AG10803 (cell line): ENCODE measurements around the gene AP3B2.

Experiments
- DNase-seq: peaks from one replicate; pipeline ENCODE4 v3.0.0; 2010; ENCODE audit warnings: low read depth
- H3K4me3 ChIP-seq: 2 replicates; pipeline ENCODE4 v1.5.1; 2011; ENCODE audit warnings: mild to moderate bottlenecking, low read length, control low read depth
- TF ChIP-seq, protein P1 (sequence below): conservative IDR thresholded peaks from 2 replicates; pipeline ENCODE4 v1.5.1; 2011; ENCODE audit warnings: mild to moderate bottlenecking, low read length, control low read depth, inconsistent platforms

The AP3B2 gene

GRCh38 chr15:82651708-82652107, 58.0 kb downstream of the AP3B2 start:
- no peak overlapping the region for H3K4me3 ChIP-seq
- TF ChIP-seq, protein P1, sequence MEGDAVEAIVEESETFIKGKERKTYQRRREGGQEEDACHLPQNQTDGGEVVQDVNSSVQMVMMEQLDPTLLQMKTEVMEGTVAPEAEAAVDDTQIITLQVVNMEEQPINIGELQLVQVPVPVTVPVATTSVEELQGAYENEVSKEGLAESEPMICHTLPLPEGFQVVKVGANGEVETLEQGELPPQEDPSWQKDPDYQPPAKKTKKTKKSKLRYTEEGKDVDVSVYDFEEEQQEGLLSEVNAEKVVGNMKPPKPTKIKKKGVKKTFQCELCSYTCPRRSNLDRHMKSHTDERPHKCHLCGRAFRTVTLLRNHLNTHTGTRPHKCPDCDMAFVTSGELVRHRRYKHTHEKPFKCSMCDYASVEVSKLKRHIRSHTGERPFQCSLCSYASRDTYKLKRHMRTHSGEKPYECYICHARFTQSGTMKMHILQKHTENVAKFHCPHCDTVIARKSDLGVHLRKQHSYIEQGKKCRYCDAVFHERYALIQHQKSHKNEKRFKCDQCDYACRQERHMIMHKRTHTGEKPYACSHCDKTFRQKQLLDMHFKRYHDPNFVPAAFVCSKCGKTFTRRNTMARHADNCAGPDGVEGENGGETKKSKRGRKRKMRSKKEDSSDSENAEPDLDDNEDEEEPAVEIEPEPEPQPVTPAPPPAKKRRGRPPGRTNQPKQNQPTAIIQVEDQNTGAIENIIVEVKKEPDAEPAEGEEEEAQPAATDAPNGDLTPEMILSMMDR: no peak
- DNase-seq: no peak

DNA sequence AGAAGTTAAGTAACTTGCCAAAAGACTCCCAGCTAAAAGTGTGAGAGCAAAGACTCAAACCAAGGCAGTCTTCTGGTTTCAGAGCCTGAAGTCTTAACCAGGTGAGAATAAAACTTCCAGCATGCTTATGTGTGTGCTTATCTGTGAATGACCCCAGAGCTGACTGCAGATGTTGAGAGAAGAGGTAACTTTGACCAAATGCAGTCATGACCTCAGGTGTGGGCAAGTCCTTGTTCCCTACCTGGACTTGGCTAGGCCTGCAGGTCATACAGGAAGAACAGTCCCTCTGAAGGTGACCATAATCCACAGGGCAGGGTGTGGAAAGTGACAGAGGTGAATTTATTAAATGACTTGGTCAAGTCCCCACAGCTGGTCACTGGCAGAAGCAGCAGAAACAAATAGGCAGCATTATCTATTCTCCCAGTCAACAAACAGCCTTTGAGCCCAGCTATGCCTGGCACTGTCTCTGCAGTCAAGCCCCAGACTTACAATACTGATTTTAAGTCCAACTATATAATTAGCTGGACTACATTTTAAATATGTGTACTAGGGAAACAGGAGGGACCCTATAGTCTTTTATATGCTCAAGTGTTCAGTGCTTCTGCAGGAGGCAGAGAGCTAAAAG, 59.5 kb downstream of the AP3B2 start:
- no peak overlapping the region for H3K4me3 ChIP-seq
- no peak for DNase-seq
- TF ChIP-seq, protein P1: no peak

- H3K4me3 ChIP-seq: no peak overlapping the region
- TF ChIP-seq, protein P1: no peak
- DNase-seq: no peak
Observed at GRCh38 chr15:82649226-82649999, 60.3 kb downstream of the AP3B2 start.

DNA sequence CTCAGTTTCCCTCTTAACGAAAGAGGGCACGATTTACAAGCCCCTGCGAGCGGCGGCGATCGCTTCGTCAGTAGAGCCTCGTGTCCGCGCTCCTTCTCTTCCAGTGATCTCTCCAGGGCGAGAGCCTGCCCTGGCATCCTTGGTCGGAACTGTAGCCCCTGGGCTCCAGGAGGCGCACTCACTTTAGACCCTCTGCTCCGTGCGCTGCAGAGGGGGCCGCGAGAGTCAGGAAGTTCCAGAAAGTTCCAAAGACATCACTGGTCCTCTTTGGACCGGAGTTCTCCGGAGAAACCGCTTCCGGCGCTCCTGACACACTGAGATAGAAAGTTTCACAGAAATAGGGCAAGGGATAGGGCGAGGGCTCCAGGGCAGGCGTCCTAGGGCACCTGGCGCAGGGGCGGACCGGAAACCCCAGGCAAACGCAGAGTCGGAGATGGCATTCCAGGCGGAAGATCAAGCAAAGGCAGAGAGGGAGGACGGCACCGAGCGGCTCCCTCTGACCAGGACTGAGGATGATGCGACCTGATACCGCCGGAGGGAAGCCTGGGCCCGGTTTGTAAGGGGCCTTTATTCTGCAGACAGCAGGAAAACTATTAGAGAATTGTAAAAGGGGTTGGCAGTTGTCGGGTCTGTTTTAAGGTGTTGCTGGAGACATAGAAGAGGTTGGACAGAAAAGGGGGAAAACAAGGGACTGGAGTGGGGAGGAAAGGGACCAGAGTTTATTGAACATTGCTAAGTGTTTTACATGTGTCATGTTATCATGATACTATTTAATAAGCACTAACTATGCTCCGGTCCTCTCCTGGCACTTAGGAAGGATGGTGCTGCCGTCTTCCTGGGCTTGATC, 61.2 kb downstream of the AP3B2 start:
- H3K4me3 ChIP-seq: peak overlapping the region; percentile 44; the same call in 1 of the 2 replicates
- TF ChIP-seq, protein P1: no peak
- peak; percentile 4 for DNase-seq

DNA sequence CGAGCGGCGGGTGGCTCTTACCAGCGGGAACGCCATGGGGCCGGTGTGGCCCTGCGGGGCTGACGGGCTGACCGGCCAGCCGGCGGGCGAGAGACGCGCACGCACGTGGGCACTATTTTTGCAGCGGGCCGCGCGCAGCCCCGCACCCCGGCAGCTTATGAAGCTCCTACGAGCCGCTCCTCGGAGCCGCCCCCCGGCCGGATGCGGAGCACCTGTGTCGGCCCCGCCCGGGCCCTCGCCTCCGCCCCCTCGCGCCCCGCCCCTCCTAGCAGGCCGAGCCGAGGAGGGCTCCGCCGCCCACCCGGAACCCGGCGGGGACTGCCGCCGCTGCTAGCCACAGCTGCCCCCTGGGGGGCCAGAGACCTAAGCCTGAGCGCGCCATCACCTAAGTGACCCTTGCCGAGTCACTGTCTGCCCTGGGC, 61.8 kb downstream of the AP3B2 start:
- peak overlapping the region; percentile 44 for H3K4me3 ChIP-seq
- no peak for DNase-seq
- TF ChIP-seq, protein P1: no peak

GRCh38 chr15:82647045-82647834, 62.4 kb downstream of the AP3B2 start, which contains the start of gene CPEB1:
Gene CPEB1, minus strand, starts transcription at chr15:82647363. Its CDS starts 18,904 bp downstream, at chr15:82628459.
- peak within 1 kb of the TSS; percentile 44 for H3K4me3 ChIP-seq
- TF ChIP-seq, protein P1: no peak; the same call in 1 of the 2 replicates
- peak; percentile 35 for DNase-seq
